ENCODE measurements around the gene CBR4. TPM values are rescaled to one million over a fixed set of nuclear protein-coding genes. Genes with fewer than 3 reads are reported as not detected.
A peak's percentile ranks its signal among the peaks of the same experiment; 100 is the strongest.

CBR4 gene
- 15.2 to 19.7 TPM (median 15.7 TPM) in 3 replicates for total RNA-seq
- long read RNA-seq, transcript CBR4-201 (5 exons, 3,443 nt) = major isoform, 5 of 25 reads
- long read RNA-seq, partial matches to known transcripts = 0 of 25 reads
- long read RNA-seq, other reads (novel, unspliced or antisense) = 20 of 25 reads

GRCh38 chr4:169010125-169011023 is at the start of gene CBR4:
Gene CBR4, minus strand, starts transcription at chr4:169010255. Its CDS starts 166 bp downstream, at chr4:169010089.
- Mint-ChIP-seq H3K27me3 (ENCODE audit: low read depth) (no peaks in the 10 kb centered on the region), H3K27ac (ENCODE audit: unreplicated experiment) (peak within 1 kb of the TSS; percentile 98), H3K9me3 (ENCODE audit: low read depth) (no peaks in the 10 kb centered on the region), H3K4me3 (ENCODE audit: unreplicated experiment) (peak within 1 kb of the TSS; percentile 93), H3K36me3 (ENCODE audit: low read depth) (peaks cover 1% of the 10 kb centered on the region), H3K4me1 (ENCODE audit: low read depth) (peaks cover 48% of the 10 kb centered on the region)
- peak; percentile 99 for DNase-seq (ENCODE audit: low spot score)
- TF ChIP-seq CTCF (IDR thresholded peaks at IDR 0.05) = peak; percentile 75

- no peak overlapping the region for H3K27ac Mint-ChIP-seq (ENCODE audit: unreplicated experiment)
- H3K4me1 Mint-ChIP-seq (ENCODE audit: low read depth) = peaks cover 24% of the 10 kb centered on the region
- H3K27me3 Mint-ChIP-seq (ENCODE audit: low read depth) = no peaks in the 10 kb centered on the region
- TF ChIP-seq CTCF (IDR thresholded peaks at IDR 0.05) = no peak
- no peaks in the 10 kb centered on the region for H3K9me3 Mint-ChIP-seq (ENCODE audit: low read depth)
- no peak for DNase-seq (ENCODE audit: low spot score)
- H3K36me3 Mint-ChIP-seq (ENCODE audit: low read depth) = no peaks in the 10 kb centered on the region
- no peak overlapping the region for H3K4me3 Mint-ChIP-seq (ENCODE audit: unreplicated experiment)
Measured at GRCh38 chr4:169059306-169060211, 49.5 kb upstream of the CBR4 start.

- no peak for DNase-seq (ENCODE audit: low spot score)
- TF ChIP-seq CTCF (IDR thresholded peaks at IDR 0.05) = no peak
- Mint-ChIP-seq H3K27me3 (ENCODE audit: low read depth) (no peaks in the 10 kb centered on the region), H3K4me1 (ENCODE audit: low read depth) (peaks cover 24% of the 10 kb centered on the region), H3K36me3 (ENCODE audit: low read depth) (no peaks in the 10 kb centered on the region), H3K9me3 (ENCODE audit: low read depth) (no peaks in the 10 kb centered on the region), H3K4me3 (ENCODE audit: unreplicated experiment) (no peak overlapping the region), H3K27ac (ENCODE audit: unreplicated experiment) (no peak overlapping the region)
Measured at GRCh38 chr4:169058312-169058711, 48.3 kb upstream of the CBR4 start.

GRCh38 chr4:169054879-169055278 is 44.8 kb upstream of the CBR4 start:
- no peak for TF ChIP-seq CTCF (IDR thresholded peaks at IDR 0.05)
- H3K9me3 Mint-ChIP-seq (ENCODE audit: low read depth) = no peaks in the 10 kb centered on the region
- H3K4me1 Mint-ChIP-seq (ENCODE audit: low read depth) = peaks cover 2% of the 10 kb centered on the region
- DNase-seq (ENCODE audit: low spot score) = no peak
- no peaks in the 10 kb centered on the region for H3K36me3 Mint-ChIP-seq (ENCODE audit: low read depth)
- no peak overlapping the region for H3K27ac Mint-ChIP-seq (ENCODE audit: unreplicated experiment)
- no peaks in the 10 kb centered on the region for H3K27me3 Mint-ChIP-seq (ENCODE audit: low read depth)
- H3K4me3 Mint-ChIP-seq (ENCODE audit: unreplicated experiment) = no peak overlapping the region

GRCh38 chr4:169052594-169052945 is 42.5 kb upstream of the CBR4 start:
- no peaks in the 10 kb centered on the region for H3K9me3 Mint-ChIP-seq (ENCODE audit: low read depth)
- H3K27ac Mint-ChIP-seq (ENCODE audit: unreplicated experiment) = no peak overlapping the region
- no peaks in the 10 kb centered on the region for H3K27me3 Mint-ChIP-seq (ENCODE audit: low read depth)
- DNase-seq (ENCODE audit: low spot score) = no peak
- no peak for TF ChIP-seq CTCF (IDR thresholded peaks at IDR 0.05)
- no peak overlapping the region for H3K4me3 Mint-ChIP-seq (ENCODE audit: unreplicated experiment)
- H3K4me1 Mint-ChIP-seq (ENCODE audit: low read depth) = no peaks in the 10 kb centered on the region
- H3K36me3 Mint-ChIP-seq (ENCODE audit: low read depth) = no peaks in the 10 kb centered on the region

Measured in chondrocyte (in vitro differentiated cells).